Ovary (tissue), 9 donors: Measurements from ENCODE around the gene MLXIPL. TPM values are rescaled to one million over a fixed set of nuclear protein-coding genes. Genes with fewer than 3 reads are reported as not detected.
A peak's percentile ranks its signal among the peaks of the same experiment; 100 is the strongest.

Source experiments
- DNase-seq, 5 donors: peaks; one replicate each; pipeline ENCODE4 v3.0.0-alpha.2; 2019 to 2020
- H3K27ac ChIP-seq, 2 donors: fragments of 200-600 bp; one replicate each; pipeline versions ENCODE4 v1.5.1 to v1.8.0; 2019 to 2022
- H3K27me3 ChIP-seq: fragments of 200-600 bp; one replicate; pipeline ENCODE4 v1.8.0; 2022
- H3K36me3 ChIP-seq: fragments of 200-600 bp; sonication (generic); one replicate; pipeline ENCODE4 v1.5.1; 2019
- H3K4me1 ChIP-seq: one replicate; pipeline ENCODE4 v1.8.1; 2013; ENCODE audit warnings: mild to moderate bottlenecking, moderate library complexity; ENCODE audit not compliant: insufficient read depth
- H3K4me3 ChIP-seq: fragments of 200-600 bp; sonication (generic); one replicate; pipeline ENCODE4 v1.5.1; 2017
- H3K9me3 ChIP-seq, 2 donors: fragments of 200-600 bp in 1 of 2; sonication (generic) in 1 of 2; one replicate each; pipeline versions ENCODE4 v1.5.1 to v1.8.1; 2013 to 2019; ENCODE audit warnings: mild to moderate bottlenecking in 1 of 2, moderate library complexity in 1 of 2
- CTCF ChIP-seq, 3 donors: fragments of 450-650 bp in 2 of 3; fragments of 200-600 bp in 1 of 3; IDR thresholded peaks; one replicate each; pipeline versions ENCODE4 v1.5.1 to v1.8.0; 2016 to 2022; ENCODE audit warnings: antibody characterized with exemption in 3 of 3, mild to moderate bottlenecking in 1 of 3
- EP300 ChIP-seq: sonication (generic); formaldehyde crosslinking; IDR thresholded peaks from one replicate; pipeline ENCODE4 v1.6.1; 2017; ENCODE audit warnings: antibody characterized with exemption
- POLR2A ChIP-seq: fragments of 450-650 bp; IDR thresholded peaks from one replicate; pipeline ENCODE4 v1.6.1; 2017; ENCODE audit warnings: antibody characterized with exemption, mild to moderate bottlenecking, moderate library complexity
- WGBS, 3 donors: extraction: QIAGEN DNeasy Blood & Tissue Kit in 1 of 3; methylation state at CpG; one replicate each; pipeline versions ENCODE4 v1.1.5 to v1.1.7; 2013 to 2017; 5-methylcytosine and 5-hydroxymethylcytosine counted together
- intact Hi-C, 4 donors: fragments of 100-400 bp; cut with DNase I; formaldehyde crosslinking; loops; one replicate each; pipeline versions ENCODE4 v1.11.0 to v1.15.1; 2022 to 2023
- polyA plus RNA-seq, 2 donors: library from polyadenylated mRNA; stranded (reverse); fragments of 200-250 nt in 1 of 2; fragments of 350-450 nt in 1 of 2; fragmentation: Illumina TruSeq in 1 of 2; extraction: RNeasy Lipid Tissue Mini Kit (QIAGEN cat#74804) in 1 of 2; gene quantifications; one replicate each; pipeline ENCODE4 v1.2.3, GENCODE V29; 2013 to 2014
- total RNA-seq, 7 donors: library from RNA; depleted of rRNA in 2 of 7; stranded (reverse); fragments of >200 nt in 2 of 7; fragmentation: NEBNext Ultra II Directional in 3 of 7; extraction: Animal tissue kit (Norgen Biotek cat#: 25700) in 3 of 7; gene quantifications; one replicate each; pipeline versions ENCODE4 v1.1.0 to v1.2.4, GENCODE V29; 2016 to 2023
- donor health status: DM: no; HTN: no; CAD: no; lungs with moderate emphysema.
- donor health status: DM: no; HTN: no; CAD: no.
- donor health status: Bipolar disorder and iron deficiency.
- donor health status: DM: yes; HTN: yes; CAD: no.
- donor health status: DM: no; HTN: no; CAD: no.
- donor health status: DM: yes; HTN: yes; CAD: no.

MLXIPL gene
- total and polyA plus RNA-seq, 9 donors = 0.27 to 49.6 (median 4.5) TPM

GRCh38 chr7:73560109-73560835 is 64.0 kb downstream of the MLXIPL start:
- H3K27me3 ChIP-seq = no peaks in the 10 kb centered on the region
- peaks cover 6% of the 10 kb centered on the region for H3K4me1 ChIP-seq
- no peaks in the 10 kb centered on the region for H3K9me3 ChIP-seq
- no peaks in the 10 kb centered on the region for H3K36me3 ChIP-seq
- TF ChIP-seq POLR2A (no peak), EP300 (no peak), CTCF (IDR thresholded peaks at IDR 0.05) (no peak)
- intact Hi-C loops = no loop called here
- DNase-seq = peak in 1 of 5 donors; percentile 38
- H3K4me3 ChIP-seq = no peak overlapping the region
- WGBS, 3 donors = 32 to 39% (median 32%) methylated on average over 11 of the region's 11 CpGs
- H3K27ac ChIP-seq = no peak overlapping the region

- intact Hi-C loops = no loop called here
- Histone ChIP-seq H3K27ac (peak within 1 kb of the TSS; percentile 84 to 97), H3K27me3 (no peaks in the 10 kb centered on the region), H3K9me3 (no peaks in the 10 kb centered on the region), H3K4me3 (peak within 1 kb of the TSS; percentile 95), H3K36me3 (no peaks in the 10 kb centered on the region), H3K4me1 (peaks cover 6% of the 10 kb centered on the region)
- 3 to 9% (median 4%) methylated on average over 40 to 83 of the region's 83 CpGs for WGBS, 3 donors
- TF ChIP-seq EP300 (no peak), POLR2A (peak; percentile 72), CTCF (IDR thresholded peaks at IDR 0.05) (peak in 1 of 3 donors; percentile 0)
- DNase-seq = peak; percentile 66 to 86 (median 77)
These were observed 66.7 kb downstream of the MLXIPL start, which contains the start of gene BCL7B for GRCh38 chr7:73557397-73558257. BCL7B (minus strand) TSS chr7:73557690; CDS start chr7:73557578, 112 bp downstream.

- TF ChIP-seq CTCF (IDR thresholded peaks at IDR 0.05) (no peak), EP300 (no peak), POLR2A (no peak)
- Histone ChIP-seq H3K4me1 (peaks cover 6% of the 10 kb centered on the region), H3K27me3 (no peaks in the 10 kb centered on the region), H3K9me3 (no peaks in the 10 kb centered on the region), H3K27ac (peak overlapping the region; percentile 84 to 97), H3K36me3 (no peaks in the 10 kb centered on the region), H3K4me3 (peak overlapping the region; percentile 95)
- peak; percentile 90 to 95 (median 92) for DNase-seq
- intact Hi-C loops = no loop called here
- WGBS, 3 donors = 1% methylated on average over 32 to 36 of the region's 36 CpGs
These were observed 67.3 kb downstream of the MLXIPL start for GRCh38 chr7:73557108-73557396.

GRCh38 chr7:73556208-73557107 is 67.9 kb downstream of the MLXIPL start:
- 13 to 19% (median 15%) methylated on average over 28 of the region's 28 CpGs for WGBS, 3 donors
- Histone ChIP-seq H3K27ac (peak overlapping the region; percentile 84 to 97), H3K27me3 (no peaks in the 10 kb centered on the region), H3K4me1 (peaks cover 6% of the 10 kb centered on the region), H3K36me3 (no peaks in the 10 kb centered on the region), H3K9me3 (no peaks in the 10 kb centered on the region), H3K4me3 (peak overlapping the region; percentile 95)
- TF ChIP-seq POLR2A (no peak), EP300 (no peak)
- intact Hi-C loops = no loop called here
- DNase-seq = no peak
